HG03097 (cell line): ENCODE measurements around the gene STMN3.

Experiments
- ATAC-seq: cut with Tn5 transposase; IDR thresholded peaks from one replicate; pipeline ENCODE4 v1.9.1; 2021; ENCODE audit not compliant: unreplicated experiment, low FRiP score

Gene STMN3

GRCh38 chr20:63653041-63653973 is at the start of gene STMN3:
TSS of gene STMN3 (minus strand) at chr20:63653424. CDS start at chr20:63653345, 79 bp downstream.
- ATAC-seq: no peak

- no peak for ATAC-seq
Measured at GRCh38 chr20:63702036-63702665, 48.9 kb upstream of the STMN3 start.

GRCh38 chr20:63701329-63702035 is 48.3 kb upstream of the STMN3 start:
- no peak for ATAC-seq

- no peak for ATAC-seq
Measured at GRCh38 chr20:63701051-63701328, 47.8 kb upstream of the STMN3 start.

GRCh38 chr20:63700199-63701050 is 47.2 kb upstream of the STMN3 start:
- no peak for ATAC-seq

GRCh38 chr20:63699466-63700198 is 46.4 kb upstream of the STMN3 start:
- ATAC-seq: no peak

GRCh38 chr20:63698739-63699465 is 45.7 kb upstream of the STMN3 start:
- ATAC-seq: no peak

- ATAC-seq: no peak
Measured at GRCh38 chr20:63697868-63698545, 44.8 kb upstream of the STMN3 start.

GRCh38 chr20:63697357-63697867 is 44.2 kb upstream of the STMN3 start:
- no peak for ATAC-seq

- no peak for ATAC-seq
Measured at GRCh38 chr20:63696628-63697356, 43.6 kb upstream of the STMN3 start, which contains the start of gene TNFRSF6B. TSS of gene TNFRSF6B (plus strand) at chr20:63696652. CDS start at chr20:63696768, 116 bp downstream.

GRCh38 chr20:63696306-63696627 is 43.0 kb upstream of the STMN3 start:
- ATAC-seq: no peak

GRCh38 chr20:63695424-63696305 is 42.4 kb upstream of the STMN3 start:
- no peak for ATAC-seq

- no peak for ATAC-seq
Measured at GRCh38 chr20:63694584-63695423, 41.6 kb upstream of the STMN3 start.

GRCh38 chr20:63693733-63694583 is 40.7 kb upstream of the STMN3 start:
- ATAC-seq: no peak

- ATAC-seq: no peak
Measured at GRCh38 chr20:63693083-63693732, 40.0 kb upstream of the STMN3 start.
